COLO829 (cell line): ENCODE data around the gene RSRP1.
A peak's percentile ranks its signal among the peaks of the same experiment; 100 is the strongest.
"Not testable (repeated sequence)": the region's sequence is repeated elsewhere in the genome, so short reads cannot be mapped to it uniquely, and the experiment has no call there.

Source experiments
- DNase-seq: peaks from one replicate; pipeline ENCODE4 v3.0.0; 2012; ENCODE audit warnings: low spot score

RSRP1 gene

DNA sequence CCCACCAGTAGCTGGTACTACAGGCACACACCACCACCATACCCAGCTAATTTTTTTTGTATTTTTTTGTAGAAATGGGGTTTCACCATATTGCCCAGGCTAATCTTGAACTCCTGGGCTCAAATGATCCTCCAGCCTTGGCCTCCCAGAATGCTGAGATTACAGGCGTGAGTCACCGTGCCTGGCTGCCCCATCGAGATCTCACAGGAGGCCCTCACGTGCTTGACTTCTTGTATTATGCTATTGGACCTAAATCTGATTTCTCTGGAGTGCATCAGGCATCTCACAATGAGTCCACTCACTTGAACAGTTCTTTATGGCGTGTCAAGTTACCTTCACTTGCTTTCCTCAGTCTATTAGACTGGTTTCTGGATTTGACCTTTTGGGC is 9.3 kb upstream of the RSRP1 start:
- no peak for DNase-seq

DNA sequence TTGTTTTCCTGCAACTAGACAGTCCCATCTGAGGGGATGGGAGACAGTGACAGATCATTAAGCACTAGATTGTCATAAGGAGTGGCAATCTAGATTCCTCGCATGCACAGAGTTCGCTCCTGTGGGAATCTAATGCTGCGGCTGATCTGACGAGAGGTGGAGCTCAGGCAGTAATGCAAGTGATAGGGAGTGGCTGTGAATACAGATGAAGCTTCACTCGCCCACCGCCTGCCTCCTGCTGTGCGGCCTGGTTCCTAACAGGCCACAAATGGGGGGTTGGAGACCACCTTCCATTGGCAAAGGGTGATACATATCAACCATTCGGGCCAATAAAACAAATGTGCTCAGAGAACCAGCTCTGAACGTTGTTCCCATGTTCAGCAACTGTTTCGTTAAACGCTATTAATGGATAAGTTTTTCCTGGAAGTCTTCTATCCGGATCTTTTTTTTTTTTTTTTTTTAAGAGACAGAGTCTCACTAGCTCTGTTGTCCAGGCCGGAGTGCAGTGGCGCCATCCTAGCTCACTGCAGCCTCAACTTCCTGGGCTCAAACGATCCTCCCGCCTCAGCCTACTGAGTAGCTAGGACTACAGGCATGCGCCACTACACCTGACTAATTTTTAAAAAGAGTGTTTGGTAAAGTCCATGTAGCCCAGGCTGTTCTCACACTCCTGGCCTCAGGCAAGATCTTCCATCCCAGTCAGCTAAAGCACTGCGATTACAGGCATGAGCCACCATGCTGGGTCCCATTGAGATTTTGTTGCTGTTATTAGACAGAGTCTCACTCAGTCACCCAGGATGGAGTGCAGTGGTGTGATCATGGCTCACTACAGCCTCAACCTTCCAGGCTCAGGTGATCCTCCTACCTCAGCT is 8.7 kb upstream of the RSRP1 start:
- no peak for DNase-seq

DNA sequence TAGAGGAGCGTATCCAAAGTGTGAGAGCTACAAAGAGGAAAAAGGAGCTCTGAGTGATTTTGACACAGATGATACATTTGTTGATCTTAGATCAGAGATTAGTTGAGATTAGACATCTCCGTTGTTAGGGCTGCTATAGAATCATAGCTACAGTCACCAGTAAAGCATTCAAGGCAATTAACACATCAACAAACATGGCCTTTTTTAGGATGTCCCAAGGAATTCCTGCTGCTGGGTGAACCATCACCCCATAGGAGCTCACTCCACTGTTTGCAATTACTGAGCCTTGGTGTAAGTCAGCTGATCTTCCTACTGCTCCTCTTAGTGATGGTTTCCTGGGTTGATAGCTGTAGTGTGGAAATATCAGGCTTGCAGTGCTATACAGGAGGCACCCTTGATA is 6.7 kb upstream of the RSRP1 start:
- no peak for DNase-seq

DNA sequence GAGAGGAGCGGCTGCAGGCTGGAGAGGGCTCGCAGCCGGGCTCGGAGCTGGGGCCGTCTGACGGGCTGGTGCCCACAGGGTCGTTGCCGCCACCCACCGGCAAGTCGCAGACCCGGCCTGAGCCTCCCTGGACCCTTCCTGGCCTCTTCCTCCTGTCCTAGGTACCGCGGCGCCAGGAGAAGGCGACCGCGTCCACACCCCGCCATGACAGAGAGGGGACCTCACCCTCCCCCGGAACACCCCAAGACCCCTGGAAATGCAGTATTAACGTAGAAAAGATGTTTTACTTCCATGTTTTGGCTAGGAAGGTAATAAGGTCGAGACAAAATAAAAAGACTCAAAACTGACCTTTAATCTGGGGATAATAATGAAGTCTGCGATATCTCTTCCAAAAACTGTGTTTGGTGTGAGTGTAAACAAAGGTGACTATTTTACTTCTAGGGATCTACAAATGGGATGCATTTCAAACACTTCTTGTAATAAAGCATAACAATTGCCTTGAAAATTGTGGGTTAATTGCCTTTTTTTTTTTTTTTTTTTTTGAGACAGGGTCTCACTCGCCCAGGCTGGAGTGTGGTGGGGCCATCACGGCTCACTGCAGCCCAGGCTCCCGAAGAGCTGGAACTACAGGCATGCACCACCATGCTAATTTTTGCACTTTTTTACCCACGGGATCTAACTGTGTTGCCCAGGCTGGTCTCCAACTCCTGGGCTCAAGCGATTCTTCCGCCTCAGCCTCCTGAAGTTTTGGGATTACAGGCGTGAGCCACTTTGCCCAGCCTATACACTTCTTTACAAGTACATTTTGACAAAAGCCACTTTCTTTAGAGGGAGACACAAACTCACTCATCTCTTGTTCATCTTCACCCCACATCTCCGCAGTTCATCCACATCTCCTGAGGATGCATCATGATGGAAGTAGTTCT is 838 bp upstream of the RSRP1 start:
- DNase-seq: no peak

DNA sequence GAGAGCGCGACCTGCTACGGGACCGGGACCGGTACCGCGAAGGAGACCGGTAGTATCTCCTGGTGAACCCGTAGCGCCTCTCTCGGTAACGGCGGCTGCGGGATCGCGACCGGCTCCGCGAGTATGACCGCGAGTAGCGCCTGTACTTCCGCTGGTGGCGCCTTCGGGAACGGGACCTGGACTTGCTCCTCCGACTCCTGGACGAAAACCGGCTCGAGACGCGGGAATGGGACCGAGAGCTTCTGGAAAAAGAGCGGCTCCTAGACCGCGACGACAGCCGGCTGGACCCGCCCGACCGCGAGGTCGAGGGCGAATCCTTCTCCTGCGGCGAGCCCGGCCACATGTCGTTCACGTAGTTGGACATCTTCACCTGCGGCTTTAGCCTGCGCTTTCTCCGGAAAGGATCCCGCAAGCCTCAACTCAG is 642 bp downstream of the RSRP1 start:
- no peak for DNase-seq

DNA sequence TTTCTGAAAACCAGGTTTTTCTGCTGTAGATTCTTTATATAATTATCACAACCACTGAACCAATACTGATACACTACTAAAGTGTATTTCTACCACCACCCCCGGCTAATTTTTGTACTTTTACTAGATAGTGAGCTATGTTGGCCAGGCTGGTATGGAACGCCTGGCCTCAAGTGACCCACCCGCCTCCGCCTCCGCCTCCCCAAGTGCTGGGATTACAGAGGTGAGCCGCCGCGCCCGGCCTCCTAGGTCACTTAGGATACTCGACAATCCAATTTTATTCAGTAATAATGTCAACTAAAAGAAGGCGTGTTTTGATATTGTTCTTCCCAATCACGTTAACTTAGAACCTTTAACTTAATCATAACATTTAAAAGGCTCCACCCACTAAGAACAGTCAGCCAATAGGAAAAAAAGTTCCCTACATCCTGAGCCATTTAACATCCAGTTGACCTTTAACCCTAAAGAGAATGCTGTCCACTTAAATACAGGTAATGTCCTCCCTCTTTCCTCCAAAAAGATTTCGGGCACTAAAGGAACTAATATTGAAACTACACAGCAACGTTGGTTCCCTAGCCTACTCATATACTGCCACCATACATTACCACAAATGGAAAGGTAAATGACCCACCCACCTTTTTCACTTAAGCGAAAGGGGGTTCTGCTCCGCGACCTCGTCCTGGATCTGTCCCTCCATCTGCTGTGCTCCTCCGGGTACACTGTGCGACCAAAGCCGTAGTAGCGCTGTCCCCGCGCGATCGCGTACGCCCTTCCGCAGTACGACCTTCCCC is 1.2 kb downstream of the RSRP1 start:
- peak; percentile 45 for DNase-seq

DNA sequence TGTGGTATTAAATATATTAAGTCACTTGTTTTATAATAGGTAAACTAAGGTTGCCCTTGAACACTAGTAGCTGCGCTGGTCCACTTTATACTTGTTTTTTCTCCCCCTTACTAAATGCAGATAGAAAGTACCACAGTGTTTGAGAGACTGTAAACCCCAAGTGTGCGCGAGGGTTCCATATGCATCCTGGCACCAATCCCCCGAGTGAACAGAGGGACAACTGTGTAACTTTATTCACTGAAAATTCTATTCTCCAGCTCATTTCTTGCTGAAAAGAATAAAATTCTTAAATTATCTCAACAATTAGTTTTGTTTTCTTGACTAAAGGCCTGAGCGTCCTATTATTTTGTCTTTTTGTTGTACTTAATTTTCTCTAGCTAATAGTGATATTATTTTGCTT is 1.9 kb downstream of the RSRP1 start:
- DNase-seq: no peak

DNA sequence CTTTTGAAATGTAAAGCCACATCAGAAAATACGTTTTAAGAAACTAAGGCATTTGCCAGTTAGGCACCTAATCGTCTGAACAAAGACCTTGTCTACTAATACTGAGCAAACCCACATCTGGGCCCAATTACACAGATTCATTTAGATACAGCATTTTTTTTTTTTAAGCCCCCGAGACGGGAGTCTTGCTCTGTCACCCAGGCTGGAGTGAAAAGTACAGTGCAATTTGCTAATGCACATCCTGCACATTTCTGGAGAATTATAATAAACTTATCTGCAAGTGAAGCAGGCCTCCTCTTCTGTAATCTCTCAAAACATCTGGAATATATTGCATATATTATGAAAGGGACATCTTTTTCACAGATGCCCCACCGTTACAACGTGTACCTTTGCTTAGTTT is 3.3 kb downstream of the RSRP1 start:
- no peak for DNase-seq

DNA sequence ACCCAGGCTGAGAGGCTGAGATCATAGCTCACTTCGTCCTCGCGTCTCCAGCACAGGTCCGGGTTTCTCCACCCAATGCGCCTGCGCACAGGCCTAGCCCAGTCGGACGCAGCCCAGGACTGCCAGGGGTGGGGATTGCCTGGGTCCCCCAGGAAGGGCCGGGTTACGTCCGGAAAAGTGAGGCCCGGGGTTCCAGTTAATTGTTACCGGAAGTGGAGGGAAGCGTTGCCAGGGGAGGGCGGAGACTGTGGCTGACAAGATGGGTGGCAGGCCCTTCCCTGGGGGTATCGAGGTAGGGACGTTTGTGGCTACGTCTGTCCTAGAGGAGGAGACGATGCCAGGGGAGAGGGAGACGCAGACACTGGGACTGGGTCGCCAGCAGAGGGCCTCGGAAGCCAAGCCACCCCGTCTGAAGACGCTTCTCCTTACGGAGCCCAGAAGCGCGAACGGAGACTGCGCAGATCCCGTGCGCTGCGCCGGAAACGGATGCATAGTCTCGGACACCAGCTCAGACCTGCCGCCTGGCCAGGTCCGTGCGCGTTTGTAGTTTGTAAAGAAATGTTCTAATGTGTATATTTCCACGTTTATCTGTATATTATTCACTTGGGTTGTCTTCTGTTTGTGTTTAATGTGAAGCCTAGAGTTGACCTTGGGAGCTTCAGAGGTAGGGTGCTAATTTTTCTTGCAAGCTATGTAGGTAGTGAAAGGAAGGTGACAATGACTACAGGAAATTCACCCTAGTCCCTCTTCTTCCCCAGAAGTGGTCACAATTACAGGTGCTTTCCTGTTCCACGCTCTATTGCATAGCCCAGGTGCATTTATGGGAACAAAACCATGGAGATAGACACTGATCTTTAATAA is 7.3 kb downstream of the RSRP1 start:
- peak; percentile 72 for DNase-seq

DNA sequence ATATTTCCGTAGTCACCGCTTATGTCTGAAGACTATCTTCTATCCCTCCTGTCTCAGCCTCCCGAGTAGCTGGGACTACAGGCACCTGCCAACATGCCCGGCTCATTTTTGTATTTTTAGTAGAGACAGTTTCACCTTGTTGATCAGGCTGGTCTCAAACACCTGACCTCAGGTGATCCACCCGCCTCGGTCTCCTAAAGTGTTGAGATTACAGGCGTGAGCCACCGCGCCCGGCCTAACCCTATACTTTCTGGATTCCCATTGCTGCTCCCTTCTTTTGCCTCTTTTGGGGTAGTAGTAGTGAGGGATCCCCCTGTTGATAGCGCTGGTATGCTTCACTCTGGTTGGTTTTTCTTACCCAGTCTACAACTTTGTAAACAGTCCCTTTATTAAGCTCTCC is 9.2 kb downstream of the RSRP1 start:
- no peak for DNase-seq

DNA sequence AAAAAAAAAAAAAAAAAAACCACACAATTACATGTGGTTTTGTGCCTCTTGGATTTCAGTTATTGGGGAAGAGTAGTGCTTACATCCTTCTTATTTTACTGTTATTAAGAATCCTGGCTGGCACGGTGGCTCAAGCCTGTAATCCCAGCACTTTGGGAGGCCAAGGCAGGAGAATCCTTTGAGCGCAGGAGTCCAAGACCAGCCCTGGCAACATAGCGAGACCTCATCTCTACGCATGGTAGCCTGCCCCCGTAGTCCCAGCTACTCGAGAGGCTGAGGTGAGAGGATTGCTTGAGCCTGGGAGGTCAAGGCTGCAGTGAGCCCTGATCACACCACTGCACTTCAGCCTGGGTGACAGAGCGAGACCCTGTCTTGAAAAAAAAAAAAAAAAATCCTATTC is 11.0 kb downstream of the RSRP1 start:
- not testable (repeated sequence) for DNase-seq

DNA sequence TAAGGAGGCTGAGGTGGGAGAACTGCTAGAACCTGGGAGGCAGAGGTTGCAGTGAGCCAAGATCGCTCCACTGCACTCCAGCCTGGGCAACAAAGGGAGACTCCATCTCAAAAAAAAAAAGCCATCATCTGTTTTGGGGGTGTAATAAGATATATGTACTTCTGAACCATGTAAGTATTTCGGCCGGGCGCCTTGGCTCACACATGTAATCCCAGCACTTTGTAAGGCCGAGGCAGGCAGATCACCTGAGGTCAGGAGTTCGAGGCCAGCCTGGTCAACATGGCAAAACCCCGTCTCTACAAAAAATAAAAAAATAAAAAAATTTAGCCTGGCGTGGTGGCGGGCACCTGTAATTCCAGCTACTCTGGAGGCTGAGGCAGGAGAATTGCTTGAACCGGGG is 11.8 kb downstream of the RSRP1 start:
- not testable (repeated sequence) for DNase-seq

DNA sequence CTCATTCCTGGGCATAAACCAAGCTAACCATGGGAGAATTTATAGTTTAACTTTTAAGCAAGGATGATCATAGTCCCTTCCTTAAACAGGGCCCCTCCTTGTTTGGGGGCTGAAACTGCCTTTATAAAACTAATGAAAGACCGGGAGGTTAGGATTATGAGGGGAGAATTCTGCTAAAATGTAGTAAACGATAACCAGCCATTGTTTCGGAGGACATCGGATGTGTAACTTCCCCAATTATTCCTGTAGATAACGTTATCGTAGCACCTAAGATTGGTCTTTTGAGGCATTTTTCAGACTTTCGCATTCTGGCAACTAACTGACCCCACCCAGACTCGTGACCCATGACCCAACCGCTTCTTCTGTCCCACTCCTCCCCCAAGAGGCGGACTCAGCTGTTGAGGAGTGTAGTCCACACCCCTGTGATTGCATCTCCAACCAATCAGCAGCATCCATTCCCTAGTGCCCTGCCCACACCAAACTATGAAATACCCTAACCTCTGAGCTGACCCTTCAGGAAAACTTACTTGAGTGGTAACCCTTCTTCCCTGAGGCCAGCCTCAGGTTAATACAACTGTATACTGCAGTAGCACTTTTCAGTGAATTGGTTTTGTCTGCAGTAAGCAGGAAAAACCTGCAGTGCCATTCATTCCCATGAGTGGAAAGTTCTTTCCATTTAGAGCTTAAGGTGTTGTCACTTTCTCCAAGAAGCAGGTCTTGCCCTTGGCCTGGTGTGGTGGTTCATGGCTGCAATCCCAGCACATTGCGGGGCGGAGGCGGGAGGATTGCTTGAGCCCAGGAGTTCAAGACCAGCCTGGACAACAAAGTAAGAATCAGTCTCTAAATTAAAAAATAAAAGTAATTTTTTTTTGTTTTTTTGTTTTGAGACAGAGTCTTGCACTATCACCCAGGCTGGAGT is 14.1 kb downstream of the RSRP1 start:
- peak; percentile 78 for DNase-seq

DNA sequence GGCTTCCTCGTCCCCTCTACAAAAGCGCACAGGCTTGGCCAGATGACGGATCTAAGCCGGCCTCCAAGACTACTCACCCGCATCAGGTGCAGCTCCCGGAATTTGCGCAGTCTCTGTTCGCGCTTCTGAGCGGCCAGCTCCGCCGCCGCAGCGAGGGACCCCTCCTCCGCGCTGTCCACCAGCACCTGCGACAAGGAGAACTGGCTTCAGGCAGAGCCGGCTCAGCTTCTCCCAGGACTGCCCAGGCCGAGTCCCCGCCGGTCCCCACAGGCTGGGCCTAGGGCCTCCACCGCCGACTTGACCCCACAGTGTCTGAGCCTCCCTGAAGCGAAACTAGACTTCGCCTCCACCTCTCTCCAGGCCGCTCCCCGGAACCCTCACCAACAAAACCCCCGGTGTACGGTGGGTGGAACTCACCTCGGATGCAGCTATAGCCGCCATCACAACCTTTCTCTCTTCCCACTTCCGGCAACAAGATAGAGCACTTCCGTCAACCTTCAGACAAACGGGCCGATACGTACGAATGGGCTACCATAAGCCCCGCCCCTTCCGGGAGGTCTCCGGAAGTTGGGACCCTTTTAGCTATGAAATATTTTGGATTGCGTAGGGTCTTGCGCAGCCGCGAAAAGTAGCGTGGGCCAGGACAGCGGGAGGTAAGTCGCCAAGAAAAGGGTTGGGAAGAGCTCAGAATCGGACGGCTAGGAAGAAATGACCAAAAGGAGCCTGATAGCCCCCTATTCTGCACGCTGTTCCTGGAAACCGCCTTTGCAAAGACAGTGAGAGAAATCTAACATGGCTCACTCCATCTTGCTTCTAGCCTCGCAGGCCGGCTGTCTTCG is 15.0 kb downstream of the RSRP1 start, which contains the start of gene SYF2:
Gene SYF2, minus strand, starts transcription at position 476 of the 839 bp plus-strand sequence. Its CDS starts 35 bp downstream, at position 441.
- peak; percentile 95 for DNase-seq

DNA sequence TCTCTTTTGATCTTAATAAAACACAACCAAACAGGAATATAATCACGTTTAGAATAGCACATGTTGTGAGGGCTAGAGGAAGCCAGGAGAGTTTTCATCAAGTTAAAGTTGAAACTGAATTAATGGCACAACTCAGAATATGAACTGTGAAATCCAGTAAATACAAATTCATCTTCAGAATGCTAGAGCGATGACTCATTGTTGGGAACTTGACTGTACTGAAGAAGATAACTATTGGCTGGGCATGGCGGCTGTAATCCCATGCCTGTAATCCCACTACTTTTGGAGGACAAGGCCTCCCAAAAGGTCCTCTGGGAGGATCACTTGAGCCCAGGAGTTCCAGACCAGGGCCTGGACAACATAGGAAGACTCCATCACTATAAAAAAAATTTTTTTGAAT is 23.8 kb downstream of the RSRP1 start:
- no peak for DNase-seq

DNA sequence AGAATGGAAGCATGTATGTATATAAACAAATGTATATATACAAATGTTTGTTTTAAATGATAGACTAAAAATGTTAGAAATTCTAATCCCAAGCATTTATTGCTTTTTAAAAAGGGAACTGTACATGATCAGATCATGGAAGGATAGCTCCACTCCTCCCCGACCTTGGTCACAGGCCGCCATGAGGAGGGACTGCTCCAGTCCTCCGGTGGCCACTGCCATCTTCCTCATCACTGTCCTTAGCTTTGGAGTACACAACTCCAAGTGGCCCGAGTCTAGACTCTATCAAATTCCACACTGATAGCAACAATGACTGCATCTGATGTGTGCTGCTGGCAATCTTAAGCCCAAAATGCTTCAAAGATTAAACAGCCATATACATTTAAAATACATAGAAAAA is 24.6 kb downstream of the RSRP1 start:
- no peak for DNase-seq

DNA sequence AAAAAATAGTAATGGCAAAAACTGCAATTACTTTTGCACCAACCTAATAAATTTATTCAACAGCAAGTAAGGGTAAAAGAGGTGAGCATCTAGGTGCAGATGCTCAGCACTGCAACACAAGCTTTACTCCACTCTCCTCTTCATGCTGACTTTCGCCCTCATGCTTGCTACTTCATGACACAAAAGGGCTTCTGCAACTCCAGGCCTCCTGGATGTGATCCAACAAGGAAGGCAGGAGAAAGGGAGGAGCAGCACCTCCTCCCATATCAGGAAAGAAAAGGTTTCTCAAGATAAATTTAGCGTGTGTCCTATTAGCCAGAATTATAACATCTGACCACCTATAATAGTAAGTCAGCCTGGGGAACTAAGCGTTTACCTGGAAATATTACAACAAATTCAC is 26.6 kb downstream of the RSRP1 start:
- DNase-seq: no peak

DNA sequence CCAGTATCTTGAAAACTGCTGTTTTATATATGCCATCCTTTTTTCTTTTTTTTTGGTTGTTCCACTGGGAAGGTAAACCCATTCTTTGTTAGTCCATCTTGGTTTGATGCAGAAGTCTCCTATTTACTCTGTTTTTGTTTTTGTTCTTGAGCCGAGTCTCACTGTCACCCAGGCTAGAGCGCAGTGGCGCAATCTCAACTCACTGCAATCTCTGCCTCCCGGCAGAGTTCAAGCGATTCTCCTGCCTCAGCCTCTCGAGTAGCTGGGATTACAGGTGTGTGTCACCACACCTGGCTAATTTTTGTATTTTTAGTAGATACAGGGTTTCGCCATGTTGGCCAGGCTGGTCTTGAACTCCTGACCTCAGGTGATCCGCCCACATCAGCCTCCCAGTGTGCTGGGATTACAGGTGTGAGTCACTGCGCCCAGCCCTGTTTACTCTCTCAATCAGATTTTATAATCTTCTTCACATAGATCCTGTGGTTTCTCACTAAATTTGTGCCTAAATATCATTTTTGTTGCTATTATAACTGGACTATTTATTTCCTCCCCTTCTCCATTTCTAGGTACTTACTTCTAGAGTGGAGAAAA is 27.5 kb downstream of the RSRP1 start:
- DNase-seq: no peak
